GM21737 (cell line): ENCODE results near the gene UCN3.
"Not testable (repeated sequence)": the region's sequence is repeated elsewhere in the genome, so short reads cannot be mapped to it uniquely, and the experiment has no call there.

Experiments used
- ATAC-seq: cut with Tn5 transposase; IDR thresholded peaks from one replicate; pipeline ENCODE4 v1.9.1; 2021; ENCODE audit warnings: mild to moderate bottlenecking, moderate library complexity; ENCODE audit not compliant: unreplicated experiment

The UCN3 gene

DNA sequence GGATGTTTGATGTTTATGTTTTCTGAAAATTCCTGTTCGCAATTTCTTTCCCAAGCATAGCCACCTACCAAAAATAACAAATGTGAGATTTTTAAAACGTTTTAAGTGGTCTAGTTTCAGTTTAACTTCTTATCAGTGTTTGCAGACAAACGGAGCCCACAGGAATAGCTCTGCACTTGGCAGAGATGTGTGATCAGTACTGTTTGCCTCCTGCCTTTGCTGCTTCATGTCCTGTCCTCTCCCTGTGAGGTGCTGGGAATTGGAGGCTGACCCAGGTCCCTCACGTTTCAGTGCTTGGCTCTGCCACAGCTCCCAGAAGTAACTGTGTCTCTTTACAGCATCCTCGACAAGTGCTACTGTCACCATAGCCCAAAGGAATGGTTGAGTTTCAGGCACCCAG, 1.2 kb downstream of the UCN3 start:
- ATAC-seq: no peak

DNA sequence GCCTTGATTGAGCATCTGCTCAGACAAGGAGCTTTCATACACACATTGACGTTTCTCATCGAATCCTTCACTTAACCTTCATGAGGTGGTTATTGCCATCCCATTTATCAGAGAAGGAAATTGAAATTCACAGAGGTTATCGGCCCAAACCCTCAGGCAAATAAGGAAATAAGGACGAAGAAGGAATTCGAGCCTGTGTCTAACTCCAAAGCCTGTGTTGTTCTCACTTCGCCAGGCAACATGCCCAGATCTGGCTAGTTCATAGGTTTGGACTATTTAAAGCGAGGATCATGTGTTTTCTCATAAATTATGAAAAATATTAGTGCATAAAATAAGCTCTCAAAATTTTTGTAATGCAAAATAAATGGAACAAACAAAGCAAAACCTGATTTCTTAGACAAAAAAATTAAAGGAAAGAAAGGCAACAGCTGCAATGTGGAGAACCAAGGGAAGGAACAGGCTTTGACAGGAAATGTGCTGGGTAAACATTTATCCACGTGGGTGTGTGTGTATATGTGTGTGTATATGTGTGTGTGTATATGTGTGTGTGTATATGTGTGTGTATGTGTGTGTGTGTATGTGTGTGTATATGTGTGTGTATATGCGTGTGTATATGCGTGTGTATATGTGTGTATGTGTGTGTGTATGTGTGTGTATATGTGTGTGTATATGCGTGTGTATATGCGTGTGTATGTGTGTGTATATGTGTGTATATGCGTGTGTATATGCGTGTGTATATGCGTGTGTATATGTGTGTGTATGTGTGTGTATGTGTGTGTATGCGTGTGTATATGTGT, 4.8 kb downstream of the UCN3 start:
- no peak for ATAC-seq

DNA sequence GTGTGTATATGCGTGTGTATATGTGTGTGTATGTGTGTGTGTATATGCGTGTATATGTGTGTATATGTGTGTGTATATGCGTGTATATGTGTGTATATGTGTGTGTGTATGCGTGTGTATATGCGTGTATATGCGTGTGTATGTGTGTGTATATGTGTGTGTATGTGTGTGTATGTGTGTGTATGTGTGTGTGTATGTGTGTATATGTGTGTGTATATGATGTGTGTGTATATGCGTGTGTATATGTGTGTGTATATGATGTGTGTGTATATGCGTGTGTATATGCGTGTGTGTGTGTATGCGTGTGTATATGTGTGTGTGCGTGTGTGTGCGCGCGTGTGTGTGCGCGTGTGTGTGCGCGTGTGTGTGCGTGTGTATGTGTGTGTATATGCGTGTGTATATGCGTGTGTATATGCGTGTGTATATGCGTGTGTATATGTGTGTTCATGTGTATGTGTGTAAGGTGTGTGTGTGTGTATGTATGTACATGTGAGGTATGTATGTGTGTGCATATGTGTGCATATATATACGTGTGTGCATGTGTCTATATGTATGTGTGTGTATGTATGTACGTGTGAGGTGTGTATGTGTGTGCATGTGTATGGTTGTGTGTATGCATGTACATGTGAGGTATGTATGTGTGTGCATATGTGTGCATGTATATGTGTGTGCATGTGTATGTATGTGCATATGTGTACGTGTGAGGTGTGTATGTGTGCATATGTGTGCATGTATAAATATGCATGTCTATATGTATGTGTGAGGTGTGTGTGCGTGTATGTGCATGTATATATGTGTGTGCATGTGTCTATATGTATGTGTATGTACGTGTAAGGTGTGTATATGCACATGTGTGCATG, 6.0 kb downstream of the UCN3 start:
- ATAC-seq: no peak

DNA sequence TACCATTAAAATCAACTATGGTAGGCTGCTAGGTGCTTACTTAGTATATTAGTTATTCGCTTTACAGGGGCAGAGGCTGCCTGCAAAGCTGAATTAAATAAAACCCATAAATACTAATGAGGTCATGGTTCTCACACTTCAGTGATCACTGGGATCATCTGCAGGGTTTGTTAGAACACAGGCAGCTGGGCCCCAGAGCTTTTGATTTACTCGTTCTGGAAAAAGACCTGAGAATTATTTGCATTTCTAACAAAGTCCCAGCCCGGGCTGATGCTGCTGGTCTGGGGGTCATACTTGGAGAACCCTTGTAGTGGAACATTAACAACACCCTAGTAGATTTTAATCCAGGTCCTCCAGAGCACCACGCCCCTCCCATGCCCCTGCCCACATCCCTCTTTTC, 8.5 kb downstream of the UCN3 start:
- no peak for ATAC-seq

DNA sequence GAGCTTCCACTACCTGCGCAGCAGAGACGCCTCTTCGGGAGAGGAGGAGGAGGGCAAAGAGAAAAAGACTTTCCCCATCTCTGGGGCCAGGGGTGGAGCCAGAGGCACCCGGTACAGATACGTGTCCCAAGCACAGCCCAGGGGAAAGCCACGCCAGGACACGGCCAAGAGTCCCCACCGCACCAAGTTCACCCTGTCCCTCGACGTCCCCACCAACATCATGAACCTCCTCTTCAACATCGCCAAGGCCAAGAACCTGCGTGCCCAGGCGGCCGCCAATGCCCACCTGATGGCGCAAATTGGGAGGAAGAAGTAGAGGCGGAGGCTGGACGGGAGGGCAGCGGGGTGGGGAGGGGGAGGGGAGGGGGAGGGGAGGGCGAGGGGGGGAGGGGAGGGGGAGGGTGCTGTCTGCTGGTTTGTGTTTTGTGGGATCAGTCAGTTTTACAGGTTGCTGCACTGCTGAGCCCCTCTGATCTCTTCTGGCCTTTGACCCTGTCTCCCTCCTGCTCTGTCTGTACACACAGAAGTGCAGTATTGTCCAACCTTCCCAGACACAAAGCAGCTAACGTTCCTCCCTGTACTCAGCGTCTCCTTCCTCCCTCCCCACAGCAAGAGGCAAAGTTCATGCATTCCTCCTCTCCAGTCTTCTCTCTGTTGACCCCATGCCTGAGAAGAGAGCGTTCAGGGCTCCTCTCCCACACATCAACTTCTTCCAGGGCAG, 9.3 kb downstream of the UCN3 start:
- no peak for ATAC-seq

DNA sequence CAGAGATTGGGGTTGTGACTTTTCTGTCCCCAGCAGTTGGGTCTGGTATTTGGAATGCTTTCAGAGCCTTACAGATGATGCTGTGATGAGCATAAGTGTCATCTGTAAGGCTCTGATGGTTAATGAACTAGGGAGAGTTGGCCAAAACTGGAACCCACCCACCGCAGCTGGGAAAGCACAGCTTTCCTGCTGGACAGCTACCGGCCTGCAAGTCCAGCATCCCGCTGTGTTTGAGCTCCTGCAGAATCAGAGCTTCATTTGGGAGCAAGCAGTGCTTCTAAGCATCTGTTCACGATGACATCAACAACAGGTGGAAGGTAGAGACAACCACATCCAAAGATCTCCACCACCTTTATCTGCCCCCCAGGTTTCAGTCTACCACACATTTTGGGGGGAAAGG, 11.7 kb downstream of the UCN3 start:
- ATAC-seq: no peak

DNA sequence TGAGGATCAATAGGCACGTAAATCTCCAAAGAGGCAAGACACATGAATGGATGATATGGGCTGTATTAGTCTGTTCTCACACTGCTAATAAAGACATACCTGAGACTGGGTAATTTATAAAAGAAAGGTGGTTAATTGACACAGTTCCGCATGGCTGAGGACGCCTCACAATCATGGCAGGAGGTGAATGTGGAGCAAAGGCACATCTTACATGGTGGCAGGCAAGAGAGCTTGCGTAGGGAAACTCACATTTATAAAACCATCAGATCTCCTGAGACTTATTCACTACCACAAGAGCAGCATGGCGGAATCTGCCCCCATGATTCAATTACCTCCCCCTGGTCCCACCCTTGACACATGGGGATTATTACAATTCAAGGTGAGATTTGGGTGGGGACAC, 14.4 kb downstream of the UCN3 start:
- not testable (repeated sequence) for ATAC-seq

DNA sequence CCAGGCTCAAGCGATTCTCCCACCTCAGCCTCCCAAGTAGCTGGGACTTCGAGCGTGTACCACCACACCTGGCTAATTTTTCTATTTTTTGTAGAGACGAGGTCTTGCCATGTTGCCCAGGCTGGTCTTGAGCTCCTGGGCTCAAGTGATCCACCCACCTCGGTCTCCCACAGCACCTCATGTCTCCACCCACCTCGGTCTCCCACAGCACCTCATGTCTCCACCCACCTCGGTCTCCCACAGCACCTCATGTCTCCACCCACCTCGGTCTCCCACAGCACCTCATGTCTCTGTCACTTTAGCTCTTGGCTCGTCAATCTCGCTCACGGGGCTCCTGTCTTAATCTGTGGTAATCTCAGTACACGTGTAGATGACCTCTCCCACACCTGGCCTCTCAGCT, 15.6 kb downstream of the UCN3 start:
- ATAC-seq: not testable (repeated sequence)

DNA sequence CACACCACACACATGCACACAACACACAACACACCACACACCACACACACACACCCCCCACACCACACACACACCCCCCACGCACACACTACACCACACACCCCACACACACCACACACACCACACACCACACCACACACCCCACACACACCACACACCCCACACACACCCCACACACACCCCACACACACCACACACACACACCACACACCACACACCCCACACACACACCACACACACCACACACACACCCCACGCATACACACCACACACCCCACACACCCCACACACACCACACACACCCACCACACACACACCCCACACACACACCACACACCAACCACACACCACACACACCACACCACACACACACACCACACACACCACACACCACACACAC, 16.4 kb downstream of the UCN3 start:
- no peak for ATAC-seq

DNA sequence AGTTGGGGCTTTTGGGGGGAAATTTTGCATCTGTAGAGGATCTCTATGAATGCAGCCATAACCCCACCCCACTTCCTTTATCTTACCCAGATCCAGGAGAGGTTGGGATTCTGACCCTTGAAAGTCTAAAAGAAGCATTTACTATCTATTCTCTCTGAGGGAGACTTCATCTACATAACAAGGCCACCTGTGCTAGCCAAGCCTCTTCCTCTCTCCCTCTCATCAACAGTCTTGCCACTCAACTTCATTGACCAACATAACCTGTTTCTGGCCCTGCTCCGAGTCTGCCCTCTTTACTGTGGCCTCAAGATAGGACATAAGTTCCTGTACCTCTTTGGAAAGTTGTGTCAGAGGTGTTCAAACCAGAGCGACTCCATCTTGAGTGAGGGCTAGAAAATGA, 20.5 kb downstream of the UCN3 start:
- no peak for ATAC-seq

DNA sequence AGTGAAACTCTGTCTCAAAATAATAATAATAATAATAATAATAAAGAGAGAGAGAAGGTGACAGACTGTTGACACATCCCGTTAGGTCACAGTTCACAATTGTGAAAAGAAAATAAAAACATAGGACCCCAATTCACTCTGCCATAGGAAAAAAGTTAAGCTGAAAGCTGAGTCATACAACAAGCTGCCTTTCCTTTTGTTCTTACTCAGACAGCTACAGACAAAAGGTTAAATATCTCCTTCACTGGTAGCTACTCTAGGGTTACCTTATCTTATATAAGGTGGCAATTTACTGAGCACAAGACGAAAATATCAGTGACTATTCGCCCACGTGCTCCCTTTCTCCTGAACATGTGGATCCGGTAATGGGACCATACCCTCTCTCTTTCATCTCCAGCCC, 22.4 kb downstream of the UCN3 start:
- no peak for ATAC-seq

DNA sequence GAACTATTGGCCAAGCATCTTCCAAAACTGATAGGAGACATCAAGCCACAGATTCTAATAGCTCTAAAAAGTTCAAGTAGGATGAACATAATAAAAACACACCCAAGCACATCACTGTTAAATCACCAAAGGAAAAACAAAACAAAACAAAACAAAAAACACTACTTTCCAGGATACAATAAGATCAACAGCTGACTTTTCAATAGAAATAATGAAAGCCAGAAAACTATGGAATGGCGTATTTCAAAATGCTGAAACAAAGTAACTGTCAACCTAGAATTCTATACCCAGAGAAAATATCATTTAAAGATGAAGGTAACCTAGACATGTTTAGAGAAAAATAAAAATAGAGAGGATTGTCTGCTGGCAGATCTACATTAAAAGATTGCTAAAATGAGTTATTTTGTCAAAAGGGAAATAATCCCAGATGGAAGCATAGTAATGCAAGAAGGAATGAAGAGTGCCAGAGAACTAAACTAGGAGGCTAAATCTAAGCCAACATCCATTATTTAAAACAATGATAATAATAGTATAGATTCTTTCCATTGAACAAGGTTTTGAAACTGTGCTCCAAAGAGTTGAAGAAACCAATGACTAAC, 25.9 kb downstream of the UCN3 start:
- ATAC-seq: no peak

DNA sequence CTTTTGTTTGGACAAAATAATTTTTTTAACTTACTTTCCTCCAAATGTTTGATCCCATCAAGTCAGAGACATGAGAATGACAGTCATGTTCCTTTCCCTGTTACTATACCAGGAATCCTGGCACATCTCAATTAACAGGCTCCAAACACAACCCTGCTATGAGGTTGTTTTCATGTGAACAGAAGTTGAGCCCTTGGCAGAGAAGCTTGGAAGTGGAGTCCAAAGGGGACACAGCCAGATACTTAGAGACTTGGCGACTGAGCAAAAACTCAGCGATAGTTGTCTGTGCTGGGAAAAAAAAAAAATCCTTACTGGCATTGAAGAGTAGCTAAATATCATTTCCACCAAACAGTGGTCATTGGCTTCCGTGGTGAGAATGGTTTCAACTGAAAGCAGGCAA, 27.0 kb downstream of the UCN3 start:
- ATAC-seq: no peak

DNA sequence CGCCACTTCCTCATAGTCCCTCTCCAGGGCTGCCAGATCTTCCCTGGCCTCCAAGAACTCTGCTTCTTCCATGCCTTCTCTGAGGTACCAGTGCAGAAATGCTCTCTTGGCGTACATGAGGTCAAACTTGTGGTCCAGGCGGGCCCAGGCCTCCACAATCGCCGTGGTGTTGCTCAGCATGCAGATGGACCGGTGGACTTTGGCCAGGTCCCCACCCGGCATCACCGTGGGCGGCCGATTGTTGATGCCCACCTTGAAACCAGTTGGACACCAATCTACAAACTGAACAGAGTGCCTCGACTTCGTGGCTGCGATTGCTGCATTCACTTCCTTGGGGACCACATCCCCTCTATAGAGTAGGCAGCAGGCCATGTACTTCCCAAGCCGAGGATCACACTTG, 28.8 kb downstream of the UCN3 start:
- ATAC-seq: no peak

DNA sequence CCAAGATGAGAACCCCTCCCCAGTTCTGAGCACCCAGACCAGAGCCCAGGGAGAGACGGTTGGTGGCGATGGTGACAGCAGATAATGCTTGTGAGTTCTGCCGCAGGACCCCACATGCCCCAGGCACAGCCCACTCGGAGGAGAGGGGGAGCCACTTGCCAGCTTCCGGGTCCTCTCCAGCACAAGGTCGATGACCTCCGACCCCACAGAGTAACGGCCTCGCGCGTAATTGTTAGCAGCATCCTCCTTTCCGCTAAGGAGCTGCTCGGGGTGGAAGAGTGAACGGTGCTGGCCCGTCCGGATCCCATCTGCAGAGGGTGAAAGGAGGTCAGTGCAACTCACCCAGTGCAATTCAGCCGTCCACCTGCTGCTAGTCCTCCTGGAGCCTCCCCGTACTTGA, 30.4 kb downstream of the UCN3 start:
- no peak for ATAC-seq

DNA sequence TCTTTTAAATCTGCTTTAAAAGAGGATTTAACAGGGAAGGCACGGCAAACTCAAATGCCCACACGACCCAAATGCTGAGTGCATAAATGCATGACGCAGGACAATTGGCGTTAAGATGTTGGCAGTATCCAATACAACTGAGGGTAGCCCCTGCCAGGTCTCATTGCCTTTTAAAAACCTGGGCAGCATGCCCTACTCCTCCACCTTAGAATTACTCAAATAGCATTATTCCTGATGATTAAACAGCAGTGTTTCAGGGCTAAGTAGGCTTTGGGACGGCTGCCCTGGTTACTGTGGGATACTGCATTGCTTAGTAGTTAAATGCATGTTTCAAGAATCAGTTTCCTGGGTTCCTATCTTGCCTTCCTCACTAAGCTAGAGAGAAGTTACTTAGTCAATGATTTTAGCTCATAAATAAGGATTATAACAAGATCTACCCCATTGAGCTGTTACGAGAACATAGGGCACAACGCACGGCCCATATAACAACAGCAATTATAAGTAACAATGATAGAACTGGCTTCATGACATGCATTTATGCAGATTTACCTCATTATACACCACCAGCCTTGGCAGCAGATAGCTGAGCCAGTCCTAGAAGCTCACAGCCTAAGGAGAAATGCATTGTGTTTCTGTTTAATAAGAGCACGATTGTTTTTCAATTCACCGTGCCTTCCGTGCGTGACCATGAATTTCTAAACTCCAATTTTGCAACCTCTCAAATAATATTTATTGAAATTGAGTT, 32.0 kb downstream of the UCN3 start:
- ATAC-seq: no peak

DNA sequence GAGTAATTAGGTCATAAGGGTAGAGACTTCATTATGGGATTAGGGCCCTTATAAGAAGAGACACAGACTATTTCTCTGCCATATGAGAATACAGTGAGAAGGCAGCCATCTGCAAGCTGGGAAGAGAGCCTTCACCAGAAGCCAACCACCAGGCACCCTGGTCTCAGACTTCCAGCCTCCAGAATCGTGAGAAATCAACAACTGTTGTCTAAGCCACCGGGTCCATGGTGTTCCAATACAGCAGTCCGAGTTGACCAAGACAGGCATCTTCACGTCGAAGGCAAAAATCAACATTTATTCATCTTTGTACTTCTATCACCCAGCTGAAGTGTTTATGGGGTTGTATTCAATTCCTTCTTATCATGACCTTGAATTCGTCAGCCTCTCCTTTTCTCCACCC, 34.6 kb downstream of the UCN3 start:
- no peak for ATAC-seq

DNA sequence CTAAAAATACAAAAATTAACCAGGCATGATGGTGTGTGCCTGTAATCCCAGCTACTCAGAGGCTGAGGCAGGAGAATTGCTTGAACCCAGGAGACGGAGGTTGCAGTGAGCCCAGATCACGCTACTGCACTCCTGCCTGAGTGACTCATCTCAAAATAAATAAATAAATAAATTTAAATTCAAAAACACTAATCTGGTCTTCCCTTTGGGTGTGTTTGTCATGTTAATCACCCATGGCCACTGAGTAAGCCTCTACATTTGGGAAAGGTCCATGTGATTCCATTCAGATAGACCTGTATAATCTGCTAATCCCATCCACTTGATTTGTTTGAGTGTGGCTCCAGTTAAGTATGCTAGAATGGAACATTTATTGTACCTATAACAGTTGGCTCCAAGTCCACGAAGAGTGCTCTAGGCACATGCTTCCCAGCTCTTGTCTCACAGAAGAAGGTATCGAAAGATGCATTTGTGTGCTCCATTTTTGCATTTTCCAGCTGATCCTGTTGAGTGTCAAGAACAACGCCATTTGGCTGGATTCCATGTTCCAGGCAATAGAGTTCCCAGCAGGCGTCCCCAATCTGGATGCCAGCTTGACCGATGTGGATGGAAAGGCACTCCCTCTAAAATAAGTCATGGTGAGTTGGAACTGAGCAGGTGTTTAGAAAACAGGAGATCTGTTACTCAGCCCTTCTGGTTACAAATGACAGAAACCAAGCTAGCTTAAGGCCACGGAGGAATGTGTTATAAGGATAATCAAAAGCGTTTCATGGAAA, 35.9 kb downstream of the UCN3 start:
- ATAC-seq: no peak

DNA sequence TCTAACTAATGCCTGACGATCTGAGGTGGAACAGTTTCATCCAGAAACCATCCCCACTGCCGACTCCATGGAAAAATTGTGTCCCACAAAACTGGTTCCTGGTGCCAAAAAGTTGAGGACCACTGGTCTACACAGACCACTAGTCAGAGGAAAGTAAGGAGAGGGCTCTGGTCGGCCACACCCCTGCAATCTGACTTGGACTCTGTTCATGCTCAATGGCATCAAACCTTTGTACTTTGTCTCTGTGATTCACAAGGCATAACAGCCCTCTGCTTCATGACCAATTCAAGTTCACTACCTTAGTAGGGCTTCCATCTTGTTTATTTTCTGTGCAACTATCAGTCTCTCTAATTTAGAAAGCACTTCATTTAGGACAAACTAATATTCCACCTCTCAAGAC, 38.0 kb downstream of the UCN3 start:
- no peak for ATAC-seq
